ENCODE results near the gene ARSB. TPM values are rescaled to one million over a fixed set of nuclear protein-coding genes. Genes with fewer than 3 reads are reported as not detected.

ARSB gene
- total and polyA plus RNA-seq, 9 of the 15 experiments (the other 6 are each of a cell fraction or from before 2014, with no cell fraction given) = 0.52 to 4.6 (median 2.4) TPM

GRCh38 chr5:78985116-78985724 lies at the start of gene ARSB (continued):
- TF ChIP-seq ZFX (CRISPR knock-in tag; IDR thresholded peaks at IDR 0.05) = peak; percentile 60
- TF ChIP-seq ARID1B (IDR thresholded peaks at IDR 0.05) = no peak
- no peak for TF ChIP-seq HDAC2 (IDR thresholded peaks at IDR 0.05)
- TF ChIP-seq ZFPM2 (CRISPR knock-in tag; IDR thresholded peaks at IDR 0.05) = no peak
- no peak for TF ChIP-seq PKNOX1 (IDR thresholded peaks at IDR 0.05)
- TF ChIP-seq SAFB (IDR thresholded peaks at IDR 0.05; ENCODE audit: borderline replicate concordance, low read depth, low read length) = no peak
- no peak for TF ChIP-seq SRSF1 (IDR thresholded peaks at IDR 0.05; ENCODE audit: low read depth, low read length)
- peak; percentile 34 for TF ChIP-seq CCNT2 (IDR thresholded peaks at IDR 0.05; ENCODE audit: borderline replicate concordance, extremely low read depth, insufficient read length, low read depth, low read length)
- no peak; the same call in 1 of the 2 replicates for TF ChIP-seq GABPB1 (CRISPR knock-in tag; IDR thresholded peaks at IDR 0.05)
- no peak for TF ChIP-seq DACH1 (IDR thresholded peaks at IDR 0.05; ENCODE audit: partially characterized antibody)
- peak; percentile 56 for TF ChIP-seq POLR2G (IDR thresholded peaks at IDR 0.05; ENCODE audit: low read depth, low read length)
- TF ChIP-seq NCOA6 (IDR thresholded peaks at IDR 0.05) = peak; percentile 72; the same call in 1 of the 2 replicates
- no peak for TF ChIP-seq ID3 (CRISPR knock-in tag; IDR thresholded peaks at IDR 0.05)
- TF ChIP-seq ID3 (tag; IDR thresholded peaks at IDR 0.05) = no peak
- TF ChIP-seq, protein P1, sequence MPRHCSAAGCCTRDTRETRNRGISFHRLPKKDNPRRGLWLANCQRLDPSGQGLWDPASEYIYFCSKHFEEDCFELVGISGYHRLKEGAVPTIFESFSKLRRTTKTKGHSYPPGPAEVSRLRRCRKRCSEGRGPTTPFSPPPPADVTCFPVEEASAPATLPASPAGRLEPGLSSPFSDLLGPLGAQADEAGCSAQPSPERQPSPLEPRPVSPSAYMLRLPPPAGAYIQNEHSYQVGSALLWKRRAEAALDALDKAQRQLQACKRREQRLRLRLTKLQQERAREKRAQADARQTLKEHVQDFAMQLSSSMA (CRISPR knock-in tag; IDR thresholded peaks at IDR 0.05) = no peak
- TF ChIP-seq CBFA2T3 (IDR thresholded peaks at IDR 0.05) = no peak
- TF ChIP-seq RREB1 (CRISPR knock-in tag; IDR thresholded peaks at IDR 0.05) = no peak
- TF ChIP-seq NFYB (IDR thresholded peaks at IDR 0.05; ENCODE audit: extremely low read depth, insufficient read length) = no peak
- no peak for TF ChIP-seq MAFF (IDR thresholded peaks at IDR 0.05; ENCODE audit: low read length)
- no peak for TF ChIP-seq SRSF3 (IDR thresholded peaks at IDR 0.05; ENCODE audit: insufficient read depth, low read length)
- TF ChIP-seq HDAC6 (IDR thresholded peaks at IDR 0.05; ENCODE audit: low read depth, low read length) = no peak
- no peak for TF ChIP-seq HNRNPL (IDR thresholded peaks at IDR 0.05; ENCODE audit: low read depth, low read length)

Data from K562 (cell line).